ENCODE data around the gene ZBTB46. TPM values are rescaled to one million over a fixed set of nuclear protein-coding genes. Genes with fewer than 3 reads are reported as not detected.

The ZBTB46 gene
- total RNA-seq, 1 experiment from 2014 or later: 18.9 TPM

DNA sequence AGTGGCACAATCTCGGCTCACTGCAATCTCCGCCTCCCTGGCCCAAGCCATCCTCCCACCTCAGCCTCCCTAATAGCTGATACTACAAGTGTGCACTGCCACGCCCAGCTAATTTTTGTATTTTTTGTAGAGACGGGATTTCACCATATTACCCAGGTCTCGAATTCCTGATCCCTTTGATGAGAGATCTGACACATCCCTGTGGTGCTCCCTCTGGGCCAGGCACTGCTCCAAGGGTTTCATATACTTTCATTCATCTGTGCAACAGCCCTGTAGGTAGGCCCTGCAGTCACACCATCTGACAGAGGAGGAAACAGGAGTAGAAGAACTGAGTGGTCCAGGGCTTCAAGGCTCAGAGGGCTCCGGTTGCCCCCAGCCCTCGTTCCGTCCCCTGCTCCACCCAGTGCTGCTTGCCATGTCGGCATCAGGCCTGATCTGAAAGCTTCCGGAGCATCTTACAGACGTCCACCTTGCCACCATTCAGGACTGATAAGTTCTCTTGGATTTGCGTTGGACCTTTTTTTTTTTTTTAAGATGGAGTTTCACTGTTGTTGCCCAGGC is 119.9 kb downstream of the ZBTB46 start:
- Mint-ChIP-seq H3K4me3 (no peak overlapping the region; the same call in 1 of the 2 replicates), H3K4me1 (peaks cover 10% of the 10 kb centered on the region), H3K27ac (no peak overlapping the region), H3K27me3 (ENCODE audit: low read depth) (no peaks in the 10 kb centered on the region), H3K36me3 (peaks cover 57% of the 10 kb centered on the region), H3K9me3 (no peaks in the 10 kb centered on the region)
- ChIA-PET CTCF (no interaction called here), POLR2A (no interaction called here)
- no peak for DNase-seq (ENCODE audit: low spot score)
- no peak for ATAC-seq
- TF ChIP-seq GRHL2 (CRISPR knock-in tag; IDR thresholded peaks at IDR 0.05; ENCODE audit: insufficient replicate concordance, severe bottlenecking) (no peak), ZNF232 (CRISPR knock-in tag; IDR thresholded peaks at IDR 0.05) (no peak), GABPB1 (CRISPR knock-in tag; IDR thresholded peaks at IDR 0.05) (no peak), CREB1 (CRISPR knock-in tag; IDR thresholded peaks at IDR 0.05) (no peak), ZNF317 (CRISPR knock-in tag; IDR thresholded peaks at IDR 0.05; ENCODE audit: borderline replicate concordance, low read depth) (no peak), FOXJ3 (CRISPR knock-in tag; IDR thresholded peaks at IDR 0.05; ENCODE audit: borderline replicate concordance) (no peak), ETV6 (CRISPR knock-in tag; IDR thresholded peaks at IDR 0.05) (no peak), MYBL2 (CRISPR knock-in tag; IDR thresholded peaks at IDR 0.05) (no peak), ESRRA (CRISPR knock-in tag; IDR thresholded peaks at IDR 0.05; ENCODE audit: borderline replicate concordance) (no peak), FOXK1 (CRISPR knock-in tag; IDR thresholded peaks at IDR 0.05) (no peak)
- TF ChIP-seq, protein P1, sequence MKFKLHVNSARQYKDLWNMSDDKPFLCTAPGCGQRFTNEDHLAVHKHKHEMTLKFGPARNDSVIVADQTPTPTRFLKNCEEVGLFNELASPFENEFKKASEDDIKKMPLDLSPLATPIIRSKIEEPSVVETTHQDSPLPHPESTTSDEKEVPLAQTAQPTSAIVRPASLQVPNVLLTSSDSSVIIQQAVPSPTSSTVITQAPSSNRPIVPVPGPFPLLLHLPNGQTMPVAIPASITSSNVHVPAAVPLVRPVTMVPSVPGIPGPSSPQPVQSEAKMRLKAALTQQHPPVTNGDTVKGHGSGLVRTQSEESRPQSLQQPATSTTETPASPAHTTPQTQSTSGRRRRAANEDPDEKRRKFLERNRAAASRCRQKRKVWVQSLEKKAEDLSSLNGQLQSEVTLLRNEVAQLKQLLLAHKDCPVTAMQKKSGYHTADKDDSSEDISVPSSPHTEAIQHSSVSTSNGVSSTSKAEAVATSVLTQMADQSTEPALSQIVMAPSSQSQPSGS (CRISPR knock-in tag; IDR thresholded peaks at IDR 0.05; ENCODE audit: borderline replicate concordance, low read depth): no peak
- TF ChIP-seq, protein P2, sequence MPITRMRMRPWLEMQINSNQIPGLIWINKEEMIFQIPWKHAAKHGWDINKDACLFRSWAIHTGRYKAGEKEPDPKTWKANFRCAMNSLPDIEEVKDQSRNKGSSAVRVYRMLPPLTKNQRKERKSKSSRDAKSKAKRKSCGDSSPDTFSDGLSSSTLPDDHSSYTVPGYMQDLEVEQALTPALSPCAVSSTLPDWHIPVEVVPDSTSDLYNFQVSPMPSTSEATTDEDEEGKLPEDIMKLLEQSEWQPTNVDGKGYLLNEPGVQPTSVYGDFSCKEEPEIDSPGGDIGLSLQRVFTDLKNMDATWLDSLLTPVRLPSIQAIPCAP (CRISPR knock-in tag; IDR thresholded peaks at IDR 0.05): no peak
- TF ChIP-seq, protein P3, sequence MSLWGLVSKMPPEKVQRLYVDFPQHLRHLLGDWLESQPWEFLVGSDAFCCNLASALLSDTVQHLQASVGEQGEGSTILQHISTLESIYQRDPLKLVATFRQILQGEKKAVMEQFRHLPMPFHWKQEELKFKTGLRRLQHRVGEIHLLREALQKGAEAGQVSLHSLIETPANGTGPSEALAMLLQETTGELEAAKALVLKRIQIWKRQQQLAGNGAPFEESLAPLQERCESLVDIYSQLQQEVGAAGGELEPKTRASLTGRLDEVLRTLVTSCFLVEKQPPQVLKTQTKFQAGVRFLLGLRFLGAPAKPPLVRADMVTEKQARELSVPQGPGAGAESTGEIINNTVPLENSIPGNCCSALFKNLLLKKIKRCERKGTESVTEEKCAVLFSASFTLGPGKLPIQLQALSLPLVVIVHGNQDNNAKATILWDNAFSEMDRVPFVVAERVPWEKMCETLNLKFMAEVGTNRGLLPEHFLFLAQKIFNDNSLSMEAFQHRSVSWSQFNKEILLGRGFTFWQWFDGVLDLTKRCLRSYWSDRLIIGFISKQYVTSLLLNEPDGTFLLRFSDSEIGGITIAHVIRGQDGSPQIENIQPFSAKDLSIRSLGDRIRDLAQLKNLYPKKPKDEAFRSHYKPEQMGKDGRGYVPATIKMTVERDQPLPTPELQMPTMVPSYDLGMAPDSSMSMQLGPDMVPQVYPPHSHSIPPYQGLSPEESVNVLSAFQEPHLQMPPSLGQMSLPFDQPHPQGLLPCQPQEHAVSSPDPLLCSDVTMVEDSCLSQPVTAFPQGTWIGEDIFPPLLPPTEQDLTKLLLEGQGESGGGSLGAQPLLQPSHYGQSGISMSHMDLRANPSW (CRISPR knock-in tag; conservative IDR thresholded peaks at IDR 0.05; ENCODE audit: low read depth): no peak
- TF ChIP-seq, protein P4, sequence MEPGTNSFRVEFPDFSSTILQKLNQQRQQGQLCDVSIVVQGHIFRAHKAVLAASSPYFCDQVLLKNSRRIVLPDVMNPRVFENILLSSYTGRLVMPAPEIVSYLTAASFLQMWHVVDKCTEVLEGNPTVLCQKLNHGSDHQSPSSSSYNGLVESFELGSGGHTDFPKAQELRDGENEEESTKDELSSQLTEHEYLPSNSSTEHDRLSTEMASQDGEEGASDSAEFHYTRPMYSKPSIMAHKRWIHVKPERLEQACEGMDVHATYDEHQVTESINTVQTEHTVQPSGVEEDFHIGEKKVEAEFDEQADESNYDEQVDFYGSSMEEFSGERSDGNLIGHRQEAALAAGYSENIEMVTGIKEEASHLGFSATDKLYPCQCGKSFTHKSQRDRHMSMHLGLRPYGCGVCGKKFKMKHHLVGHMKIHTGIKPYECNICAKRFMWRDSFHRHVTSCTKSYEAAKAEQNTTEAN (CRISPR knock-in tag; IDR thresholded peaks at IDR 0.05): no peak
- TF ChIP-seq, protein P5, sequence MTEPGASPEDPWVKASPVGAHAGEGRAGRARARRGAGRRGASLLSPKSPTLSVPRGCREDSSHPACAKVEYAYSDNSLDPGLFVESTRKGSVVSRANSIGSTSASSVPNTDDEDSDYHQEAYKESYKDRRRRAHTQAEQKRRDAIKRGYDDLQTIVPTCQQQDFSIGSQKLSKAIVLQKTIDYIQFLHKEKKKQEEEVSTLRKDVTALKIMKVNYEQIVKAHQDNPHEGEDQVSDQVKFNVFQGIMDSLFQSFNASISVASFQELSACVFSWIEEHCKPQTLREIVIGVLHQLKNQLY (CRISPR knock-in tag; IDR thresholded peaks at IDR 0.05): no peak

DNA sequence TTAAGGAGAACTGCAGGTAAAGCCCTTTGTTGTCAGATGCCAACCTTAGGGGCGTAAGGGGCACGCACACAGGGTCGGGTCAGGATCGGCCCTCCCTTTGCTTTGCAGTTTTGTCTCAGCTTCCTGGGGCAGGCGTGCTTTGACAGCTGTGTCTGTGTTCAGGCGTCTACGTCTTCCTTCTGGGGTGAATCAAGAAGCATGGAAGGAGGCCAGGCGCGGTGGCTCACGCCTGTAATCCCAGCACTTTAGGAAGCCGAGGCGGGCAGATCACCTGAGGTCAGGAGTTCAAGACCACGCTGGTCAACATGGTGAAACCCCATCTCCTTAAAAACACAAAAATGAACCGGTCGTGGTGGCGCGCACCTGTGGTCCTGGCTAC is 121.9 kb downstream of the ZBTB46 start:
- Mint-ChIP-seq H3K9me3 (no peaks in the 10 kb centered on the region), H3K4me1 (peaks cover 10% of the 10 kb centered on the region), H3K27ac (no peak overlapping the region), H3K27me3 (ENCODE audit: low read depth) (no peaks in the 10 kb centered on the region), H3K36me3 (peaks cover 57% of the 10 kb centered on the region), H3K4me3 (peak overlapping the region; percentile 78)
- no peak for TF ChIP-seq JUN (CRISPR knock-in tag; IDR thresholded peaks at IDR 0.05)
- no peak for TF ChIP-seq JAZF1 (CRISPR knock-in tag; IDR thresholded peaks at IDR 0.05)
- ChIA-PET POLR2A (interaction anchor here (0.5 kb wide), 1 partner anchor 55 kb away, joined by 3 read pairs; no protein-coding TSS in a partner anchor), CTCF (interaction anchor here (2.1 to 2.2 kb wide), 2 partner anchors 32 to 57 kb away, joined by 6 to 10 read pairs; no protein-coding TSS in a partner anchor)
- ATAC-seq: no peak
- no peak for DNase-seq (ENCODE audit: low spot score)
